NT2/D1 (cell line): ENCODE measurements around the gene WNT3A.

Experiments used
- SUZ12 ChIP-seq: IDR thresholded peaks from 2 replicates; pipeline ENCODE4 v1.6.1; 2011; ENCODE audit not compliant: insufficient read length, insufficient read depth; ENCODE audit errors: extremely low read depth
- YY1 ChIP-seq: IDR thresholded peaks from 2 replicates; pipeline ENCODE4 v1.6.1; 2011; ENCODE audit not compliant: insufficient read length, insufficient read depth
- ZNF274 ChIP-seq: IDR thresholded peaks from 2 replicates; pipeline ENCODE4 v1.6.1; 2011; ENCODE audit warnings: mild to moderate bottlenecking, low read depth, low read length

GRCh38 chr1:227994632-227995300 is 12.0 kb upstream of the WNT3A start:
- no peak for TF ChIP-seq YY1
- TF ChIP-seq SUZ12: no peak
- no peak for TF ChIP-seq ZNF274
